Esophagus squamous epithelium (tissue), 5 donors: Measurements from ENCODE around the gene DYRK1B. TPM values are rescaled to one million over a fixed set of nuclear protein-coding genes. Genes with fewer than 3 reads are reported as not detected.

Source experiments
- DNase-seq: peaks from one replicate; lab custom pipeline; 2025; lab: John Stamatoyannopoulos, UW
- H3K27ac ChIP-seq, 4 donors: fragments of 200-600 bp; sonication (generic); one replicate each; pipeline ENCODE4 v1.5.1; 2016 to 2019; ENCODE audit warnings: mild to moderate bottlenecking in 1 of 4
- H3K27me3 ChIP-seq, 4 donors: fragments of 200-600 bp; sonication (generic); 1 replicate in 3 of 4; 2 replicates in 1 of 4; pipeline versions ENCODE4 v1.5.1 to v1.6.0; 2017 to 2021; ENCODE audit warnings: antibody characterized with exemption in 1 of 4
- H3K36me3 ChIP-seq, 3 donors: fragments of 200-600 bp; sonication (generic); one replicate each; pipeline ENCODE4 v1.5.1; 2016 to 2019
- H3K4me1 ChIP-seq, 3 donors: fragments of 200-600 bp; sonication (generic); one replicate each; pipeline ENCODE4 v1.5.1; 2017 to 2019
- H3K4me3 ChIP-seq, 4 donors: fragments of 200-600 bp; sonication (generic); 1 replicate in 3 of 4; 2 replicates in 1 of 4; pipeline ENCODE4 v1.5.1; 2016 to 2019; ENCODE audit warnings: mild to moderate bottlenecking in 2 of 4, moderate library complexity in 1 of 4
- H3K9me3 ChIP-seq, 3 donors: fragments of 200-600 bp; sonication (generic); one replicate each; pipeline ENCODE4 v1.5.1; 2016 to 2019
- POLR2A ChIP-seq, 4 donors: fragments of 450-650 bp; IDR thresholded peaks; one replicate each; pipeline ENCODE4 v1.6.1; 2017; ENCODE audit warnings: antibody characterized with exemption in 4 of 4, mild to moderate bottlenecking in 4 of 4, moderate library complexity in 3 of 4
- WGBS, 2 donors: methylation state at CpG; one replicate each; pipeline ENCODE4 v1.1.5; 2018; 5-methylcytosine and 5-hydroxymethylcytosine counted together
- intact Hi-C: fragments of 100-400 bp; cut with DNase I; formaldehyde crosslinking; loops from one replicate; pipeline ENCODE4 v1.15.0; 2022
- total RNA-seq, 4 donors: library from RNA; depleted of rRNA; stranded (reverse); fragments of >200 nt; gene quantifications; one replicate each; pipeline ENCODE4 v1.1.0, GENCODE V29; 2016
- TF ChIP-seq, protein P1 (sequence below), 6 experiments: fragments of 450-650 bp in 4 of 6; fragments of 200-600 bp in 2 of 6; sonication (generic) in 2 of 6; IDR thresholded peaks; one replicate each; pipeline ENCODE4 v1.5.1; 2016 to 2019; ENCODE audit warnings: antibody characterized with exemption in 6 of 6, mild to moderate bottlenecking in 4 of 6, moderate library complexity in 4 of 6
- donor health status: DM: yes; HTN: yes; CAD: no.

DYRK1B gene
- total RNA-seq, 4 donors from 2014 or later = 3.9 to 12.6 (median 6.3) TPM

GRCh38 chr19:39845584-39845932 lies 11.6 kb upstream of the DYRK1B start:
- H3K4me3 ChIP-seq = peak overlapping the region; percentile 63 to 92 (median 78)
- intact Hi-C loops = loop anchor here (10.0 kb wide), 1 partner anchor 51 kb away; no protein-coding TSS in a partner anchor
- no peak for DNase-seq
- H3K27ac ChIP-seq = peak overlapping the region; percentile 80 to 91 (median 88)
- H3K27me3 ChIP-seq = no peaks in the 10 kb centered on the region
- H3K36me3 ChIP-seq = peaks cover 0 to under 1% (median 0%) of the 10 kb centered on the region in 3 donors
- WGBS, 2 donors = 0% methylated on average over 2 to 4 of the region's 17 CpGs
- H3K4me1 ChIP-seq = peaks cover 6 to 58% (median 39%) of the 10 kb centered on the region in 3 donors
- no peaks in the 10 kb centered on the region for H3K9me3 ChIP-seq
- TF ChIP-seq, protein P1, sequence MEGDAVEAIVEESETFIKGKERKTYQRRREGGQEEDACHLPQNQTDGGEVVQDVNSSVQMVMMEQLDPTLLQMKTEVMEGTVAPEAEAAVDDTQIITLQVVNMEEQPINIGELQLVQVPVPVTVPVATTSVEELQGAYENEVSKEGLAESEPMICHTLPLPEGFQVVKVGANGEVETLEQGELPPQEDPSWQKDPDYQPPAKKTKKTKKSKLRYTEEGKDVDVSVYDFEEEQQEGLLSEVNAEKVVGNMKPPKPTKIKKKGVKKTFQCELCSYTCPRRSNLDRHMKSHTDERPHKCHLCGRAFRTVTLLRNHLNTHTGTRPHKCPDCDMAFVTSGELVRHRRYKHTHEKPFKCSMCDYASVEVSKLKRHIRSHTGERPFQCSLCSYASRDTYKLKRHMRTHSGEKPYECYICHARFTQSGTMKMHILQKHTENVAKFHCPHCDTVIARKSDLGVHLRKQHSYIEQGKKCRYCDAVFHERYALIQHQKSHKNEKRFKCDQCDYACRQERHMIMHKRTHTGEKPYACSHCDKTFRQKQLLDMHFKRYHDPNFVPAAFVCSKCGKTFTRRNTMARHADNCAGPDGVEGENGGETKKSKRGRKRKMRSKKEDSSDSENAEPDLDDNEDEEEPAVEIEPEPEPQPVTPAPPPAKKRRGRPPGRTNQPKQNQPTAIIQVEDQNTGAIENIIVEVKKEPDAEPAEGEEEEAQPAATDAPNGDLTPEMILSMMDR (IDR thresholded peaks at IDR 0.05) = no peak
- no peak for TF ChIP-seq POLR2A (IDR thresholded peaks at IDR 0.05)

DNA sequence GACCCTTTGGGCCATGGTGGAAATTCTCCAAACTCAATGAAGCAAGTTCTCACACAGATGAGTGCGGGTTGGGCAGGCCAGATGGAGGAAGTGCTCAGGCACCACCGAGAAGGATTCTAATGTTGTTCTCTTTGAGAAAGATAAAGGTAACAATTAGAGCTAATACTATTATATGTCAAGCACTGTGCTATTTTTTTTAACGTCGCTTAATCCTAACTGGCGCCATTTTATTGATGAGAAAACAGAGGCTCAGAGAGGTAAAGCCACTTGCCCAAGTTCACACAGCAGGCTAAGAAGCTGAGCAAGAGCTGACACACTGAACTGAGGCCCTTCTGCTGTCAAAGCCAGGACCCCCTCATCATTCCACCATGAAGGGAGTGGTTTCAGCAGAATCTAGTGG lies 11.2 kb upstream of the DYRK1B start:
- H3K9me3 ChIP-seq = no peaks in the 10 kb centered on the region
- peaks cover 0 to 4% (median 3%) of the 10 kb centered on the region in 3 donors for H3K36me3 ChIP-seq
- peak overlapping the region; percentile 63 to 92 (median 78) for H3K4me3 ChIP-seq
- peaks cover 6 to 58% (median 39%) of the 10 kb centered on the region in 3 donors for H3K4me1 ChIP-seq
- TF ChIP-seq, protein P1 (IDR thresholded peaks at IDR 0.05) = no peak
- TF ChIP-seq POLR2A (IDR thresholded peaks at IDR 0.05) = no peak
- no peaks in the 10 kb centered on the region for H3K27me3 ChIP-seq
- 13 to 29% methylated on average over 5 of the region's 5 CpGs for whole genome bisulfite sequencing, 2 donors
- H3K27ac ChIP-seq = peak overlapping the region in 3 of 4 donors; percentile 80 to 91 (median 88)
- DNase-seq = no peak
- intact Hi-C loops = loop anchor here (10.0 kb wide), 1 partner anchor 50 kb away; no protein-coding TSS in a partner anchor

GRCh38 chr19:39843919-39844793 lies 10.2 kb upstream of the DYRK1B start:
- no peak for DNase-seq
- Histone ChIP-seq H3K4me1 (peaks cover 6 to 65% (median 39%) of the 10 kb centered on the region in 3 donors), H3K27me3 (no peaks in the 10 kb centered on the region), H3K4me3 (peak overlapping the region in 1 of 4 donors; percentile 90), H3K9me3 (no peaks in the 10 kb centered on the region), H3K36me3 (peaks cover 6 to 13% (median 7%) of the 10 kb centered on the region in 3 donors), H3K27ac (peak overlapping the region in 1 of 4 donors; percentile 91)
- TF ChIP-seq, protein P1 (IDR thresholded peaks at IDR 0.05) = peak in 5 of 6 experiments; percentile 25 to 70 (median 59)
- TF ChIP-seq POLR2A (IDR thresholded peaks at IDR 0.05) = no peak
- WGBS, 2 donors = 22 to 24% methylated on average over 4 of the region's 4 CpGs
- intact Hi-C loops = loop anchor here (10.0 kb wide), 1 partner anchor 49 kb away; no protein-coding TSS in a partner anchor

DNA sequence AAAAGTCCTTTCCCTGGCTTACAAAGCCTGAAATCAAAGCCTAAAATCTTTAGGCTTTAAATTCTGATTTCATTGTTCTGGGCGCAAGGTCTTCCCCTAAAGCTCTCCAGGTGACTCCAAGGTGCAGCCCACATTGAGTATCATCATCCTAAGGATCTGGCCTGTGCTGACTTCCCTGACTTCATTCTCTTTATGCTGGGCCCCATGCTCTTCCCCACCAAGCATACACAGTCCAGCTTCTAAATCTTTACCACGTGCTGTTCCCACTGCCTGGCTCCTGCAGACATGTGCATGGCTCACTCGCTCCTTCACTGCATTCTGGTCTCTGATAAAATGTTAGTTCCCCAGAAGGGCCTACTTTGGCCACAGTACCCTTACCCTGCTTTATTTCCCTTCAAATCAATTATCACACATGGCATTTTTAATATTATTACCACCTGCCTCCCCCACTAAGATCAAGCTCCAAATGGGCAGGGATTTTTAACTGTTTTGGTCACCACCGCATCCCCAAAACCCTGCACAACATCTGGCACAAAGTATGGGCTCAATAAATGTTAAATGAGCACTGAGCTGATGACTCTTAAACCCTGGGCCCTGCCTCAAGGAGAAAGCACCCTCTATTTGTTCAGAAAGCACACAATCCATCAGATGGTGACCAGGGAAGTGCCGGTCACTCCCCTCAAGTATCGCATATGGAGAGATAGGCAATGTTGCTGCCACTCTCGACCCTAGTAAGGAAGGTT lies 8.9 kb upstream of the DYRK1B start:
- peaks cover 10 to 78% (median 39%) of the 10 kb centered on the region in 3 donors for H3K4me1 ChIP-seq
- no peak for DNase-seq
- 65 to 84% methylated on average over 7 of the region's 7 CpGs for WGBS, 2 donors
- H3K27ac ChIP-seq = peak overlapping the region in 1 of 4 donors; percentile 73
- no peak for TF ChIP-seq POLR2A (IDR thresholded peaks at IDR 0.05)
- TF ChIP-seq, protein P1 (IDR thresholded peaks at IDR 0.05) = peak in 1 of 6 experiments; percentile 4
- no peak overlapping the region for H3K4me3 ChIP-seq
- intact Hi-C loops = loop anchor here (10.0 kb wide), 1 partner anchor 48 kb away; no protein-coding TSS in a partner anchor
- H3K27me3 ChIP-seq = no peaks in the 10 kb centered on the region
- no peaks in the 10 kb centered on the region for H3K9me3 ChIP-seq
- peaks cover 10 to 26% (median 11%) of the 10 kb centered on the region in 3 donors for H3K36me3 ChIP-seq
